ENCODE measurements around the gene HSPA12B.

HSPA12B gene

GRCh38 chr20:3702611-3703391, 29.7 kb upstream of the HSPA12B start:
- no peak for DNase-seq

DNA sequence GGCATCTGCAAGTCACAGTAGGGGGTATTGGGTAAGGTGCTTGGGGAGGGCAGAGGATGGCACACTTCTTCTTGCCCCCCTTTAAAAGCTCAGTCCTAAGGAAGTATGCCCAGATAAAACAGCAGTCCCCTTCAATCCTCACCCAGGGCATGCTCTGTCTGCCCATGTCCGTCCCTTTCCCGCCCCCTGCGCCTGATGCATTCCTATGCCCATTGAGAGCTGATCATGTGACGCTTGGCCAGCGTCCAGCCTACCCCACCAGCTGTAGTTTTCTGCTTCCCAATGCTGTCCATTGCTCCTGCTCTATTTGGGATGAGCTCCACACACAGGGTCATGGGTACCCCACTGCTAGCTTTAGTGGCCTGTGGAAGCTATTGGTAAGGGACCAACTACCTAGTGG, 28.4 kb upstream of the HSPA12B start:
- DNase-seq, result no peak

DNA sequence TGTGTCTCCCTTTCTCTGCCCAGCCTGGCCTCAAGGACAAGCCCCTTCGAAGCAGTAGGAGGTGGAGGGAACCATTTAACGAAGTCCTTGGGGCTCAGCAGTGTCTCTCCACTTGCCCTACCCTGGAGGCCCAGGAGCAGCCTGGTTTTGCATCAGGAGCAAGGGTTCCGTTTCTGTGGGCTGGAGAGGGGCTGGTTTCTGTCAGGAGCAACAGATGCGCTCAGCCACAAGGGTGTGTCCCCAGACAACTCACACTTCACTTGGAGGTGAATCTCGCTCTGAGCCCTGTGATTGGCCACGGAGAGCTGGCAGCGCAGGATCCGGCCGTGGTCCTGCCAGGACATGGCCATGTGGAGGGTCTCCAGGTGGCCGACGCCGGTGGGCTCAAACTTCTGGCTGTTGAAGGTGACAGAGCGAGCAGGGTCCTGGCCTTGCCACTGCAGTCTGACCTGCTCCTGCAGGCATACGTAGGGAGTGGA, 27.0 kb upstream of the HSPA12B start:
- DNase-seq, result no peak

- no peak for DNase-seq
These were observed 26.3 kb upstream of the HSPA12B start for GRCh38 chr20:3705970-3706739.

DNA sequence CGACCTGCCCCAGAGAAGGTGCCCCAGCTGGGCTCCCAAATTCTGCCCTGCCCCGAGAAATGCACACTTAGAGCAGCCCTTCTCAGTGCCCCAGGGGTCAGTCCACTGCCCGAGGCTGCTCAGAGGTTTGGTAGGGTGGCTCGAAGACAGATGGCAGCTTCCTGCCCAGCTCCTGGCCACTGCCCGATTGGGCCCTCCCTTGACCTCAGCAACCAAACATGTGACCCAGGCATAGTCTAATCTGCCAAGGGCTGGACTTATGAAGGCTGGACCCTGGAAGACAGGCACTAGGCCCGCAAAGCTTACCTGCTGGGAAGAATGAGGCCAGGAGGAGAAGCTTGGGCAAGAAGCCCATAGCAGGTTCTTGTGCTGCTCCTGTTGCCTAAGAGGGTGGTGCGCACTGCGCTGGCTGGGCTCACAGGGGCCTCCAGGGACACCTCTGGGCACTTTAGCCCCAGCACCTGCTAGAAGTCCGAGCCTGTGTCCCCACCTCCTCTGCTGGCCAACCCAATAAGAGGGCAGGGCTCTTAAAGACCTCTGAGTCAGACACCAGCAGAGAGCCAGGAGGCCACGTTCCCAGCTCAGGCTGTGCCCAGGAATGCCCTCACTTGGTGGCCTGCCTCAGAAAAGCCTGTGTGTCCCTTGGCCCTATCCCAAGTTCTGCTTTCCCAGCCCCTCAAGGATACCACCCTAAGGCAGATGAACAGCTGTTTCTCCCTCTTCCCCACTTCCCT, 25.5 kb upstream of the HSPA12B start:
- DNase-seq, result no peak

- no peak for DNase-seq
These were observed 25.0 kb upstream of the HSPA12B start for GRCh38 chr20:3707508-3707899.

- no peak for DNase-seq
These were observed 22.4 kb upstream of the HSPA12B start for GRCh38 chr20:3710011-3710466.

GRCh38 chr20:3710703-3711483, 21.6 kb upstream of the HSPA12B start:
- peak; percentile 73 for DNase-seq

- DNase-seq, result no peak
These were observed 21.0 kb upstream of the HSPA12B start for GRCh38 chr20:3711484-3711941.

- no peak for DNase-seq
These were observed 20.1 kb upstream of the HSPA12B start, which contains the start of gene SIGLEC1 for GRCh38 chr20:3712279-3712873. TSS of gene SIGLEC1 (minus strand) at chr20:3712600. CDS start at chr20:3707128, 5,472 bp downstream.

- DNase-seq, result no peak
These were observed 18.4 kb upstream of the HSPA12B start for GRCh38 chr20:3714092-3714491.

DNA sequence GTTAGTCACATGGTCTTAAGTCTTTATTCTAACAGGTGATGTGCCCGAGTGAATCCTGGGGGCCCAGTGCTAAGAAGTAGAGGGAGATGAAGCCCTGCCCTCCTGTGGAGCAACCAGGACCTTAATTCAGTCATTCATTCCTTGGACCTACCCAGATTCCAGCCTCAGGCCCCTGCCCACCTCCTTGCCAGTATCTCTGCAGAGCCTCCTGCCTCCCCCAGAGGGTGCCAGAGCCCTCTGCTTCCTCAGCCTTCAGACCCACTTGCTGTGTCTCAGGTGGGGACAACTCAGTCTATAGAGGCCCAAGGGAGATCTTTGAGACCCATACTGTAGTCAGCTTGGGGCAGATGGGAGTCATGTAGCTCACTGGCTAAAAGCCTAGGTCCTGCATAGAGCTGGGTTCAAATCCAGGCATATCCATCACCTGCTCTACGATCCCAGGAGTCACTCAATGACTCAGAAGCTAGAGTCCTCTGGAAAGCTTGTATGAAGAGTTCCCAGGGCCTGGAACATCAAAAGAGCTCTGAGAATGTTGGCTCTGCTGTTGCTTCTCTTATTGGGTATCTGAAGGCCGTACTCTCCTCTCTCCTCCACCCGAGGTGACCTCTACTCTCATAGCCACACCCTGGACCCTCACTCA, 16.2 kb upstream of the HSPA12B start:
- no peak for DNase-seq

DNA sequence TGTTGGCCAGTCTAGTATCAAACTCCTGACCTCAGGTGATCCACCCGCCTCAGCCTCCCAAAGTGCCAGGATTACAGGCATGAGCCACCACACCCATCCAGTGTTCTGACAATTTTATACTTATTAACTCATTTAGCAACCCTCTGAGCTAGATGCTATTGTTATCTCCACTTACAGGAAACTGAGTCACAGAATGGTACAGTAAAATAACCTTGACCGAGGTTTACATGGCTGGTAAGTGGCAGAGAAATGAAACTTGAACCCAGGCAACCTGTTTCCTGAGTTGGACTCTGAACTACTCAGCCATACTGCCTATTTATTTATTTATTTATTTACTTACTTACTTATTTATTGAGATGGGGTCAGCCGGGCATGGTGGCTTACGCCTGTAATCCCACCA, 13.4 kb upstream of the HSPA12B start:
- no peak for DNase-seq

- DNase-seq, result no peak
These were observed 12.4 kb upstream of the HSPA12B start for GRCh38 chr20:3720068-3720467.

DNA sequence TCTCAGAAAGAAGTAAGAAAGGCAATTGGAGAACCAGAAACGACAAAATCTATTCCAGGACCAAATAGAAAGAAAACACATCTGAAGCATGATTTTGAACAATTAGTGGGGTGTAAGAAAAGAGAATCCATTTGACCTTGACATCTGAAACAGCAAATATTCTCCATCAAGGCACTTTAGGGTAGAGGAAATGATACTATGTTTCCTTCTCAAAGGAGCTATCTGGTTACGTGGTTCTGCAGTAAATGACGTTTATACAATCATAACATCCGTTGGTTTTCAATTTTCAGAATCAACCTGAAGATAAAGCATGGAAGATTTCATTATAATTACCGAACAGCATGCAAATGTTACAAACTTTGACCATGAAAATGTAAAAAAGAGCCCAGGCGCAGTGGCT, 11.9 kb upstream of the HSPA12B start:
- no peak for DNase-seq

- DNase-seq, result no peak
These were observed 10.6 kb upstream of the HSPA12B start for GRCh38 chr20:3721912-3722311.

GRCh38 chr20:3723284-3723683, 9.2 kb upstream of the HSPA12B start:
- no peak for DNase-seq

DNA sequence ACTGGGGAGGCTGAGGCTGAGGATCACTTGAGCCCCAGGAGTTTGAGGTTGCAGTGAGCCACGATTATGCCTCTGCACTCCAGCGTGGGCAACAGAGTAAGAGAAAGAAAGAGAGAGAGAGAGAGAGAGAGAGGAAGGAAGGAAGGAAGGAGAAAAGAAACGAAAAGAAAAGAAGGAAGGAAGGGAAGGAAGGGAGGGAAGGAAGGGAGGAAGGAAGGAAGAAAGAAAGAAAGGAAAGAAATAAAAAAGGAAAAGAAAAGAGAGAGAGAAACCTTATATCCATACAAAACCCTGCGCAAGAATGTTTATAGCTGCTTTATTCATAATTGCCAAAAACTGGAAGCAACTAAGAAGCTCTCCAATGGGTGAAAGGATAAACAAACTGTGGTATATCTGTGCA, 8.1 kb upstream of the HSPA12B start:
- DNase-seq, result no peak

GRCh38 chr20:3727401-3728021, 5.0 kb upstream of the HSPA12B start:
- DNase-seq, result no peak

DNA sequence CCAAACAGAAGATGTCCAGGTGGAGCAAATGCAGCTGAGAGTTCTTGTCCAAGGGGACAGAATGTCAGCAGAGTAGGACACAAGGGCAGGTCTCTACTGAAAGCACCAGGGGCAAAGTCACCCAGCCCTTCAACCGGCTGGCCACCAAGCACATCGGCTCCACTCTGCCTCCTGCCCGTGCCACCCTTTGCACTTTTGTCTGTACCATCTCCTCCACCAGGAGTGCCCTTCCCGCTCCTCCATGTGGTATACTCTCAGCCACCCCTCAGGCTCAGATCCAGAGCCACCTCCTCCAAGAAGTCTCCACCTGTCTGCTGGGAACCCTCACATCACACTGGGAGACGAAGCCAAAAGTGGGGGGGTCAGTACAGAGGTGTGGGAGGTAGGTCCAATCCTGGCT, 4.1 kb upstream of the HSPA12B start:
- no peak for DNase-seq

All from right kidney (tissue), 1 donor.